A673 (cell line): ENCODE results near the gene IGF2R.

Experiments
- CTCF ChIP-seq: fragments of 300-800, 200-600 bp; sonication (generic); conservative IDR thresholded peaks from 2 replicates; pipeline ENCODE4 v1.5.1; 2017; ENCODE audit warnings: low read depth, mild to moderate bottlenecking, antibody characterized with exemption, low read length, moderate library complexity, mixed read lengths
- EZH2 ChIP-seq: fragments of 200-600 bp; sonication (generic); IDR thresholded peaks from 2 replicates; pipeline ENCODE4 v1.6.1; 2017; ENCODE audit warnings: borderline replicate concordance, low read depth, mild to moderate bottlenecking, mixed read lengths, antibody characterized with exemption, low read length; ENCODE audit not compliant: poor library complexity, severe bottlenecking

- TF ChIP-seq CTCF: no peak
- no peak for TF ChIP-seq EZH2
Observed at GRCh38 chr6:159985296-159985945, 16.5 kb downstream of the IGF2R start.
